Endothelial cell of umbilical vein (primary cell): ENCODE data around the gene SLC38A1. TPM values are rescaled to one million over a fixed set of nuclear protein-coding genes. Genes with fewer than 3 reads are reported as not detected.

Experiments used
- BruUV-seq: library from RNA; stranded (reverse); fragments of 400-500 nt; replicated peaks from 2 replicates; lab custom pipeline; 2021; lab: Mats Ljungman, UMichigan
- CTCF ChIA-PET: fragments of 300-600, 350-600 bp; sonication (Branson Sonifier 250); formaldehyde crosslinking; loops from one replicate; lab custom pipeline; 2021; ENCODE audit warnings: antibody characterized with exemption, inconsistent platforms; lab: Charles Lee
- POLR2A ChIA-PET: fragments of 300-600, 350-600 bp; sonication (Branson Sonifier 250); formaldehyde crosslinking; loops from one replicate; lab custom pipeline; 2021; ENCODE audit warnings: antibody characterized with exemption, inconsistent platforms; lab: Charles Lee
- DNase-seq: peaks from one replicate; pipeline ENCODE4 v3.0.0-alpha.2; 2011; ENCODE audit warnings: low read depth, low spot score
- FAIRE-seq: peaks from 2 replicates; lab custom pipeline; 2011; peaks lifted over from hg19 to GRCh38; lab: Jason Lieb, UNC
- H2AFZ ChIP-seq: 2 replicates; pipeline ENCODE4 v1.6.0; 2012; ENCODE audit warnings: low read depth, low read length, control low read depth, inconsistent platforms
- H3K27ac ChIP-seq: 2 replicates; pipeline ENCODE4 v1.5.1; 2011; ENCODE audit warnings: low read depth, mild to moderate bottlenecking, control low read depth, low read length, moderate library complexity; ENCODE audit not compliant: insufficient read depth
- H3K27me3 ChIP-seq, 2 experiments: 2 replicates each; pipeline versions ENCODE4 v1.6.0 to v1.6.1; 2011; ENCODE audit warnings: low read length in 2 of 2, mixed read lengths in 1 of 2; ENCODE audit not compliant: control insufficient read depth in 2 of 2, insufficient read depth in 2 of 2
- H3K36me3 ChIP-seq, 2 experiments: 2 replicates in 1 of 2; 3 replicates in 1 of 2; pipeline ENCODE4 v1.5.1; 2011; ENCODE audit warnings: low read length in 2 of 2, mild to moderate bottlenecking in 1 of 2, moderate library complexity in 1 of 2; ENCODE audit not compliant: control insufficient read depth in 2 of 2, insufficient read depth in 2 of 2; ENCODE audit errors: extremely low read depth in 1 of 2
- H3K4me1 ChIP-seq: 3 replicates; pipeline ENCODE4 v1.5.1; 2011; ENCODE audit warnings: mild to moderate bottlenecking, low read length; ENCODE audit not compliant: control insufficient read depth, insufficient read depth; ENCODE audit errors: extremely low read depth
- H3K4me2 ChIP-seq: 2 replicates; pipeline ENCODE4 v1.6.1; 2011; ENCODE audit warnings: low read length, control low read depth, mixed read lengths; ENCODE audit not compliant: insufficient read depth
- H3K4me3 ChIP-seq, 3 experiments: fragments of 200-600 bp in 1 of 3; sonication (generic), shearing (Covaris generic) in 1 of 3; replicated peaks in 1 of 3; 2 replicates each; pipeline ENCODE4 v1.5.1; 2011 to 2016; ENCODE audit warnings: control low read depth in 3 of 3, low read length in 3 of 3, mild to moderate bottlenecking in 2 of 3, inconsistent platforms in 1 of 3, low read depth in 1 of 3, moderate library complexity in 1 of 3; ENCODE audit not compliant: insufficient read depth in 1 of 3
- H3K79me2 ChIP-seq: 2 replicates; pipeline ENCODE4 v1.6.0; 2012; ENCODE audit warnings: low read length, inconsistent platforms; ENCODE audit not compliant: control insufficient read depth, insufficient read depth
- H3K9ac ChIP-seq: replicated peaks from 2 replicates; pipeline ENCODE3; 2011; ENCODE audit warnings: low read length, control low read depth; ENCODE audit not compliant: insufficient read depth; ENCODE audit errors: extremely low read depth
- H3K9me1 ChIP-seq: replicated peaks from 3 replicates; pipeline ENCODE4 v1.6.0; 2011; ENCODE audit warnings: mild to moderate bottlenecking, low read length; ENCODE audit not compliant: control insufficient read depth, insufficient read depth; ENCODE audit errors: extremely low read depth
- H3K9me3 ChIP-seq: replicated peaks from 2 replicates; pipeline ENCODE4 v1.5.1; 2012; ENCODE audit warnings: low read length, inconsistent platforms; ENCODE audit not compliant: control insufficient read depth, insufficient read depth
- H4K20me1 ChIP-seq: replicated peaks from 2 replicates; pipeline ENCODE3; 2011; ENCODE audit warnings: mild to moderate bottlenecking, low read length; ENCODE audit not compliant: control insufficient read depth, insufficient read depth; ENCODE audit errors: extremely low read depth
- EZH2 ChIP-seq: IDR thresholded peaks from 2 replicates; pipeline ENCODE4 v1.6.1; 2012; ENCODE audit warnings: borderline replicate concordance, low read depth, mild to moderate bottlenecking, moderate library complexity, low read length, inconsistent platforms; ENCODE audit not compliant: severe bottlenecking
- FOS ChIP-seq: IDR thresholded peaks from 2 replicates; pipeline ENCODE4 v1.6.1; 2011; ENCODE audit warnings: mild to moderate bottlenecking, low read length, moderate library complexity, borderline replicate concordance; ENCODE audit not compliant: insufficient read depth
- GATA2 ChIP-seq: IDR thresholded peaks from 2 replicates; pipeline ENCODE4 v1.7.0; 2011; ENCODE audit warnings: low read depth, mild to moderate bottlenecking, moderate library complexity, mixed read lengths, low read length; ENCODE audit not compliant: insufficient read length, insufficient read depth
- JUN ChIP-seq: IDR thresholded peaks from 2 replicates; pipeline ENCODE4 v1.6.1; 2011; ENCODE audit warnings: borderline replicate concordance, low read depth; ENCODE audit not compliant: insufficient read length, insufficient read depth
- MAX ChIP-seq: IDR thresholded peaks from 2 replicates; pipeline ENCODE4 v1.6.1; 2011; ENCODE audit not compliant: insufficient read depth, insufficient read length
- MYC ChIP-seq: IDR thresholded peaks from one replicate; pipeline ENCODE4 v1.6.1; 2011; ENCODE audit warnings: mild to moderate bottlenecking, low read depth, low read length
- POLR2A ChIP-seq: IDR thresholded peaks from 2 replicates; pipeline ENCODE4 v1.6.1; 2012; ENCODE audit warnings: low read depth, mild to moderate bottlenecking, control low read depth, low read length
- POLR2AphosphoS5 ChIP-seq: IDR thresholded peaks from 2 replicates; pipeline ENCODE4 v1.6.1; 2012; ENCODE audit warnings: low read depth, mild to moderate bottlenecking, control low read depth, low read length, moderate library complexity; ENCODE audit not compliant: insufficient read depth
- dilution Hi-C: fragments of 300-500 bp; cut with MboI; formaldehyde crosslinking; loops from one replicate; pipeline ENCODE4 v1.15.0; 2019; ENCODE audit warnings: low sequenced_read_pairs; ENCODE audit not compliant: extremely low pct_ligation_motif_present
- intact Hi-C: fragments of 100-400 bp; cut with micrococcal nuclease; formaldehyde crosslinking; loops from one replicate; pipeline ENCODE4 v1.10.0; 2022
- polyA plus RNA-seq, 4 experiments: library from polyadenylated mRNA; depleted of rRNA in 3 of 4; stranded (reverse) in 3 of 4; unstranded in 1 of 4; fragments of >200 nt; gene quantifications; 2 replicates each; pipeline versions ENCODE4 v1.2.1 to v1.2.3, GENCODE V29; 2011 to 2012; ENCODE audit warnings: missing spikeins in 1 of 4
- total RNA-seq: library from RNA; stranded (reverse); gene quantifications from 2 replicates; pipeline ENCODE4 v1.2.3, GENCODE V29; 2021
- TF ChIP-seq, protein P1 (sequence below), 2 donors: IDR thresholded peaks; 1 replicate in 1 of 2; 2 replicates in 1 of 2; pipeline ENCODE4 v1.5.1; 2011; ENCODE audit warnings: low read length in 2 of 2, mild to moderate bottlenecking in 2 of 2, moderate library complexity in 2 of 2, control low read depth in 1 of 2, inconsistent platforms in 1 of 2, low read depth in 1 of 2; ENCODE audit not compliant: insufficient read depth in 1 of 2; ENCODE audit errors: extremely low read depth in 1 of 2

Gene SLC38A1
- total and polyA plus RNA-seq, 2 donors (not counting 3 experiments of a cell fraction or from before 2014, with no cell fraction given) = 23.6 to 86.4 TPM

DNA sequence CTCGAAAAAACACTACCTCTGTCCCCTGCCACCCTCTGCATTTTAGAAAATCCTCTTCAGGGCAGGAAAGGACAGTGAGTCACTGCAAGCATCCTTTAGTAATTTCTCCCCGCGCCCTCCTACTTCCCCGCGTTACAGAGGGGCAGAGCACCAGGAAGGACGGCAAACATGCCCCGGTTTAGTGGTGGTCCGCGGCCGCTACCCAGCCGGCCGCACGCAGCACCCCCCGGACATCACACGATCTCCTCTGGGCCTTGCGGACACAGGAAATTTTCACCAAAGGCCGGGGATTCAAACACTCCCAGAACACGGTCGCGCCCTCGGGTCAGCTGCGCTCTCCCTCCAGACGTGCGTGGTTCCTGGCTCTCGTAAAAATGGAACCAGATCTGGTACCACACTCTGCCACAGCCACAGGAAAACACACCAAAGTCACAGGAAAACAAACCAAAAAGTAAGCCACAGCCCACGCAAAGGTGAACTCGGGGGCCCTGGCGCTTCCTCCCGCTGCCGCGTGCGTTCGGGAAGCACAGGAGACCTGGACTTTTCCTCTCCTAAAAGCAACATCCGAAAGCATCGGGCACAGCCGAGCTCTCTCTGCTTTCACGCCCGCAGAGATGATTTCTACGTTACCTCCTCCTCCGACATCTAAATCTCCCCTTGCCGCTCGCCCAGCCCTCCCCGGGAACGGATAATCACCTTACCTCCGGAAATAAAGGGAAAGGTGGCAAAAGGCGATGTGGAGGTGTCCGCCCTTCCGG lies 839 bp downstream of the SLC38A1 start:
- peak; percentile 45 for TF ChIP-seq FOS
- no peak for TF ChIP-seq POLR2AphosphoS5
- peak; percentile 48 for TF ChIP-seq POLR2A
- TSS peak; percentile 82 for BruUV-seq
- Histone ChIP-seq H2AFZ (peak overlapping the region; percentile 46), H3K79me2 (peaks cover 54% of the 10 kb centered on the region), H4K20me1 (no peaks in the 10 kb centered on the region), H3K27ac (peak overlapping the region; percentile 82), H3K9me3 (no peaks in the 10 kb centered on the region), H3K4me3 (peak overlapping the region; percentile 59 to 85 (median 84)), H3K4me1 (peaks cover 31% of the 10 kb centered on the region), H3K36me3 (no peaks in the 10 kb centered on the region), H3K27me3 (no peaks in the 10 kb centered on the region), H3K9ac (peak overlapping the region; percentile 95), H3K9me1 (no peaks in the 10 kb centered on the region), H3K4me2 (peak overlapping the region; percentile 97)
- POLR2A ChIA-PET = no interaction called here
- FAIRE-seq (no peak), DNase-seq (peak; percentile 49)
- intact Hi-C loops = loop anchor here (1.0 to 10.0 kb wide), 7 partner anchors 104 to 814 kb away; partner anchors contain the start of genes SCAF11 and SLC38A2
- dilution Hi-C loops = no loop called here
- CTCF ChIA-PET = no interaction called here

- no peaks in the 10 kb centered on the region for H3K36me3 ChIP-seq
- intact Hi-C loops = loop anchor here (2.0 to 10.0 kb wide), 5 partner anchors 105 to 815 kb away; partner anchors contain the start of genes SCAF11 and SLC38A2
- peak overlapping the region; percentile 59 to 85 (median 84) for H3K4me3 ChIP-seq
- TF ChIP-seq FOS = no peak
- no peak for TF ChIP-seq GATA2
- TF ChIP-seq JUN = no peak
- no peak for TF ChIP-seq POLR2AphosphoS5
- TF ChIP-seq MYC = no peak
- TF ChIP-seq MAX = no peak
- no peak for TF ChIP-seq POLR2A
- TF ChIP-seq EZH2 = no peak
- TF ChIP-seq, protein P1, sequence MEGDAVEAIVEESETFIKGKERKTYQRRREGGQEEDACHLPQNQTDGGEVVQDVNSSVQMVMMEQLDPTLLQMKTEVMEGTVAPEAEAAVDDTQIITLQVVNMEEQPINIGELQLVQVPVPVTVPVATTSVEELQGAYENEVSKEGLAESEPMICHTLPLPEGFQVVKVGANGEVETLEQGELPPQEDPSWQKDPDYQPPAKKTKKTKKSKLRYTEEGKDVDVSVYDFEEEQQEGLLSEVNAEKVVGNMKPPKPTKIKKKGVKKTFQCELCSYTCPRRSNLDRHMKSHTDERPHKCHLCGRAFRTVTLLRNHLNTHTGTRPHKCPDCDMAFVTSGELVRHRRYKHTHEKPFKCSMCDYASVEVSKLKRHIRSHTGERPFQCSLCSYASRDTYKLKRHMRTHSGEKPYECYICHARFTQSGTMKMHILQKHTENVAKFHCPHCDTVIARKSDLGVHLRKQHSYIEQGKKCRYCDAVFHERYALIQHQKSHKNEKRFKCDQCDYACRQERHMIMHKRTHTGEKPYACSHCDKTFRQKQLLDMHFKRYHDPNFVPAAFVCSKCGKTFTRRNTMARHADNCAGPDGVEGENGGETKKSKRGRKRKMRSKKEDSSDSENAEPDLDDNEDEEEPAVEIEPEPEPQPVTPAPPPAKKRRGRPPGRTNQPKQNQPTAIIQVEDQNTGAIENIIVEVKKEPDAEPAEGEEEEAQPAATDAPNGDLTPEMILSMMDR (IDR thresholded peaks at IDR 0.05; ENCODE audit: extremely low read depth in 1 of 2, insufficient read depth in 1 of 2, low read depth in 1 of 2, low read length in 2 of 2) = no peak
- FAIRE-seq (no peak), DNase-seq (no peak)
- H3K4me2 ChIP-seq = peak overlapping the region; percentile 97
- no peaks in the 10 kb centered on the region for H3K9me1 ChIP-seq
- H4K20me1 ChIP-seq = no peaks in the 10 kb centered on the region
- no peaks in the 10 kb centered on the region for H3K9me3 ChIP-seq
- dilution Hi-C loops = no loop called here
- H3K9ac ChIP-seq = peak overlapping the region; percentile 95
- peaks cover 31% of the 10 kb centered on the region for H3K4me1 ChIP-seq
- H3K27me3 ChIP-seq = no peaks in the 10 kb centered on the region
- peaks cover 59% of the 10 kb centered on the region for H3K79me2 ChIP-seq
- ChIA-PET POLR2A (no interaction called here), CTCF (no interaction called here)
- BruUV-seq = no TSS peak
- peak overlapping the region; percentile 82 for H3K27ac ChIP-seq
- H2AFZ ChIP-seq = peak overlapping the region; percentile 46
These were observed 1.3 kb downstream of the SLC38A1 start for GRCh38 chr12:46267575-46267824.
